ENCODE measurements around the gene IGFBP3.

- TF ChIP-seq, protein P1, sequence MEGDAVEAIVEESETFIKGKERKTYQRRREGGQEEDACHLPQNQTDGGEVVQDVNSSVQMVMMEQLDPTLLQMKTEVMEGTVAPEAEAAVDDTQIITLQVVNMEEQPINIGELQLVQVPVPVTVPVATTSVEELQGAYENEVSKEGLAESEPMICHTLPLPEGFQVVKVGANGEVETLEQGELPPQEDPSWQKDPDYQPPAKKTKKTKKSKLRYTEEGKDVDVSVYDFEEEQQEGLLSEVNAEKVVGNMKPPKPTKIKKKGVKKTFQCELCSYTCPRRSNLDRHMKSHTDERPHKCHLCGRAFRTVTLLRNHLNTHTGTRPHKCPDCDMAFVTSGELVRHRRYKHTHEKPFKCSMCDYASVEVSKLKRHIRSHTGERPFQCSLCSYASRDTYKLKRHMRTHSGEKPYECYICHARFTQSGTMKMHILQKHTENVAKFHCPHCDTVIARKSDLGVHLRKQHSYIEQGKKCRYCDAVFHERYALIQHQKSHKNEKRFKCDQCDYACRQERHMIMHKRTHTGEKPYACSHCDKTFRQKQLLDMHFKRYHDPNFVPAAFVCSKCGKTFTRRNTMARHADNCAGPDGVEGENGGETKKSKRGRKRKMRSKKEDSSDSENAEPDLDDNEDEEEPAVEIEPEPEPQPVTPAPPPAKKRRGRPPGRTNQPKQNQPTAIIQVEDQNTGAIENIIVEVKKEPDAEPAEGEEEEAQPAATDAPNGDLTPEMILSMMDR (conservative IDR thresholded peaks at IDR 0.05; ENCODE audit: low read depth in 2 of 2): no peak
- peak; percentile 34 for TF ChIP-seq EZH2 (IDR thresholded peaks at IDR 0.05; ENCODE audit: low read depth, unreplicated experiment)
- no peak for TF ChIP-seq EZH2phosphoT487 (IDR thresholded peaks at IDR 0.05; ENCODE audit: unreplicated experiment)
- TF ChIP-seq, protein P2, sequence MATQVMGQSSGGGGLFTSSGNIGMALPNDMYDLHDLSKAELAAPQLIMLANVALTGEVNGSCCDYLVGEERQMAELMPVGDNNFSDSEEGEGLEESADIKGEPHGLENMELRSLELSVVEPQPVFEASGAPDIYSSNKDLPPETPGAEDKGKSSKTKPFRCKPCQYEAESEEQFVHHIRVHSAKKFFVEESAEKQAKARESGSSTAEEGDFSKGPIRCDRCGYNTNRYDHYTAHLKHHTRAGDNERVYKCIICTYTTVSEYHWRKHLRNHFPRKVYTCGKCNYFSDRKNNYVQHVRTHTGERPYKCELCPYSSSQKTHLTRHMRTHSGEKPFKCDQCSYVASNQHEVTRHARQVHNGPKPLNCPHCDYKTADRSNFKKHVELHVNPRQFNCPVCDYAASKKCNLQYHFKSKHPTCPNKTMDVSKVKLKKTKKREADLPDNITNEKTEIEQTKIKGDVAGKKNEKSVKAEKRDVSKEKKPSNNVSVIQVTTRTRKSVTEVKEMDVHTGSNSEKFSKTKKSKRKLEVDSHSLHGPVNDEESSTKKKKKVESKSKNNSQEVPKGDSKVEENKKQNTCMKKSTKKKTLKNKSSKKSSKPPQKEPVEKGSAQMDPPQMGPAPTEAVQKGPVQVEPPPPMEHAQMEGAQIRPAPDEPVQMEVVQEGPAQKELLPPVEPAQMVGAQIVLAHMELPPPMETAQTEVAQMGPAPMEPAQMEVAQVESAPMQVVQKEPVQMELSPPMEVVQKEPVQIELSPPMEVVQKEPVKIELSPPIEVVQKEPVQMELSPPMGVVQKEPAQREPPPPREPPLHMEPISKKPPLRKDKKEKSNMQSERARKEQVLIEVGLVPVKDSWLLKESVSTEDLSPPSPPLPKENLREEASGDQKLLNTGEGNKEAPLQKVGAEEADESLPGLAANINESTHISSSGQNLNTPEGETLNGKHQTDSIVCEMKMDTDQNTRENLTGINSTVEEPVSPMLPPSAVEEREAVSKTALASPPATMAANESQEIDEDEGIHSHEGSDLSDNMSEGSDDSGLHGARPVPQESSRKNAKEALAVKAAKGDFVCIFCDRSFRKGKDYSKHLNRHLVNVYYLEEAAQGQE (IDR thresholded peaks at IDR 0.05; ENCODE audit: unreplicated experiment): no peak
- no peak for TF ChIP-seq ZNF331 (CRISPR knock-in tag; IDR thresholded peaks at IDR 0.05; ENCODE audit: low read depth)
- no peak for TF ChIP-seq NANOG (IDR thresholded peaks at IDR 0.05; ENCODE audit: borderline replicate concordance)
- TF ChIP-seq POLR2AphosphoS5 (IDR thresholded peaks at IDR 0.05; ENCODE audit: low read depth): no peak
- TF ChIP-seq CREB1 (CRISPR knock-in tag; IDR thresholded peaks at IDR 0.05; ENCODE audit: low read depth): no peak
- no peak for TF ChIP-seq JUNB (IDR thresholded peaks at IDR 0.05; ENCODE audit: unreplicated experiment)
- TF ChIP-seq ZNF114 (CRISPR knock-in tag; IDR thresholded peaks at IDR 0.05): no peak
- no peak for TF ChIP-seq ETS1 (IDR thresholded peaks at IDR 0.05)
- no peak for TF ChIP-seq STAT1 (IDR thresholded peaks at IDR 0.05; ENCODE audit: unreplicated experiment)
Observed at GRCh38 chr7:45918556-45918955, 2.5 kb downstream of the IGFBP3 start.

Data from GM23338 (cell line).